GM08714 (cell line): ENCODE data around the gene PPP1R1A.

Experiments
- H3K4me3 ChIP-seq: fragments of 200-500 bp; sonication (Bioruptor generic); 2 replicates; pipeline ENCODE4 v1.5.1; 2014; ENCODE audit warnings: mild to moderate bottlenecking, low read length, inconsistent platforms
- ZNF274 ChIP-seq: IDR thresholded peaks from 2 replicates; pipeline ENCODE4 v1.6.1; 2012; ENCODE audit warnings: mild to moderate bottlenecking, low read depth, low read length

Gene PPP1R1A

GRCh38 chr12:54571193-54572188 is 17.0 kb downstream of the PPP1R1A start:
- no peak for TF ChIP-seq ZNF274
- no peak overlapping the region for H3K4me3 ChIP-seq

DNA sequence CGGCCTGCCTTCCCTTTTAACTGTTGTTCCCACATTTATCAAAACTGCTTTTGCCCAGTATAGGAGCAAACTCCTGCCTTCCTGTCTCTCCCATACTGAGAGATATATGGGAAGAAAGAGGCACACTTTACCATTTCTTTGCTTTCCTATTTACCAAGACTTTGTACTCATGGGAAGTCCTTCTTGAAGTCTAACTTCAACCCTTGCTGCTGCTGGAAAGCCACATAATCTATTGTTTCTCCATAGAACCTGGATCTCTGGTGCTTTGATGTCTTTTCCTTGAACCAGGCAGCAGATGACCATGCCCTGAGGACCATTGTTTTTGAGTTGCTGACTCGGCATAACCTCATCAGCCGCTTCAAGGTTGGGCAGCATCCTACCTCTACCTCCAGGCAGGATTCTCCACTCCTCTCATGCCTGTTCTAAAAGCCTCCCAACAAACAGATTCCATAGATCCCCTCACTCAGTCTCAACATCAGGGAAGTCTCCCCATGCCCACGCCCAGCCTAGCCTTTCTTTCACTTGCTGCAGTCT is 18.4 kb downstream of the PPP1R1A start:
- no peak overlapping the region for H3K4me3 ChIP-seq
- no peak for TF ChIP-seq ZNF274

- H3K4me3 ChIP-seq: no peak overlapping the region
- no peak for TF ChIP-seq ZNF274
Measured at GRCh38 chr12:54569072-54569471, 19.4 kb downstream of the PPP1R1A start.

- TF ChIP-seq ZNF274: no peak
- H3K4me3 ChIP-seq: no peak overlapping the region
Measured at GRCh38 chr12:54566792-54567191, 21.7 kb downstream of the PPP1R1A start.

DNA sequence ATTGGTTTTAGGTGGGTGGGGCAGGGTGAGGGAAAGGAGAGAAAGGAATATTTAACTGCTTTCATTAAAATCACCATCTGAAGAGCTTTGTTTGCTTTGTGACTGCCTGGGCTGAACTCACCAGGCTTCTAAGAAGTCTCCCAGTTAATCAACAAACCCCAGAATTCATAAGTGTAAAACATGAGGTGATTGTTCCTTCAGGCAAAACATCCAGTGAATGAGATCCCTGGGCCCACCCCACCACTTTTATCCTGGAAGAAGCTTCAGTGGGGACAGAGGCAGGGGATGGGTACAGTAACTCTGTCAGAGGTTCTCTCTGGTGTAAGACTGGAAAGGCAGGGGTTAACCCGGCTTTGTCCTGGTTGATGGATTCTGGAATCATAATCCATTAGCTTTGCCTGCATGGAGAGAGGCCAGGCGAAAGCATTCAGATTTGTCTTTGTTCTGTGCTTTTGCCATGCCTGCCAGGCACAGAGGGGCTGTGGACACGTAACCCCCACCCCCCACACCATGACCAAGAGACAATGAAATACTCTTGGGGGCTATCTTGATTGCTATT is 22.4 kb downstream of the PPP1R1A start:
- no peak overlapping the region for H3K4me3 ChIP-seq
- TF ChIP-seq ZNF274: no peak

DNA sequence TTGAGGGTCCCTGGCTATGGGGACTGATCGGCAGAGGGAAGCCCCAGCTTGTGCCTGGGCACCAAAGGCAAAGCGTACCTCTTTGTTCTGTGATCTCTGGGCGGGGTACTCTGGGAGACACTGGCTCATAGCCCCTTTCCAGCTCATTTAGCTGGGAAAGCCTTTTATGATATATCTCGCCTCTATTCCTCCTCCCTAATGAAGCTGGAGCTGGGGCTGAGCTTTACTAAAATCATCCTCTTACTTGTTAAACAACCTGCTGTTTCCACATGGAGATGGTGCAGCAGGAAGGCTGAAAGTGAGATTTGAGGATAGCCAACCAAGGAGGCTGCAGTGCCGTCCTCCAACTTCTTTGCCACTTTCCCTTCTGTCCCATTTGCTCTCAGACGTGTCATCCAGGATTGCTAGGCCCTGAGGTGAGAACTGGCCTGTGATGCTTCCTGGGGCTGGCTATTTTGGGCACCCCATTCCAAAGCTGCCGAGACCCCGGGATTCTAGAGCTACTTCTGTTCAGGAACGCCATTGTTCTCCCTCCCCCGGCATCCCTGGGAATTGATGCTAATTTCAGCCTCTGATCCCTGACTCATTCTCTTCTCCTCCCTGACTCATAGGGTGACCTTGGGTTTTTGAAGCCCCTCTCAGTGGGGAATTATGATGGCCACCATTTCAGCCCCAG is 23.0 kb downstream of the PPP1R1A start:
- TF ChIP-seq ZNF274: no peak
- no peak overlapping the region for H3K4me3 ChIP-seq

DNA sequence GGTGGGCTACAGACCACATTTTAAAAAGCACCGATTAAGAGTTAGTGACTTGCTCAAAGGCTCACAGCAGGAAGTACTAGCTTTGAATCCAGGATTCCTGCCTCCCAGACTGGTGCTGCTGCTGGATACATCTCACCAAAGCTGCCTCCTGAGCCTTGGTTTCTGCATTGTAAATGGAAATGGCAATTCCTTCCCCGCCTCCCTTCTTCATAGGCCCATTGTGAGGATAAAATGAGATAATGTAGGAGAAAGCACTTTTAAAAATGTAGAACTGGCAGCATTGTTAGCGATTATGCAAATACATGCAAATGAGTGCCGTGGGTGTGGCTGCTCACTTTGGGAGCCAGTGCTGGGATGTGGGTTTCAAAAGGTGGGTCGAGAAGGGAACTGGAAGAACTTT is 23.7 kb downstream of the PPP1R1A start:
- no peak for TF ChIP-seq ZNF274
- no peak overlapping the region for H3K4me3 ChIP-seq

- TF ChIP-seq ZNF274: no peak
- no peak overlapping the region for H3K4me3 ChIP-seq
Measured at GRCh38 chr12:54563787-54564186, 24.7 kb downstream of the PPP1R1A start.

DNA sequence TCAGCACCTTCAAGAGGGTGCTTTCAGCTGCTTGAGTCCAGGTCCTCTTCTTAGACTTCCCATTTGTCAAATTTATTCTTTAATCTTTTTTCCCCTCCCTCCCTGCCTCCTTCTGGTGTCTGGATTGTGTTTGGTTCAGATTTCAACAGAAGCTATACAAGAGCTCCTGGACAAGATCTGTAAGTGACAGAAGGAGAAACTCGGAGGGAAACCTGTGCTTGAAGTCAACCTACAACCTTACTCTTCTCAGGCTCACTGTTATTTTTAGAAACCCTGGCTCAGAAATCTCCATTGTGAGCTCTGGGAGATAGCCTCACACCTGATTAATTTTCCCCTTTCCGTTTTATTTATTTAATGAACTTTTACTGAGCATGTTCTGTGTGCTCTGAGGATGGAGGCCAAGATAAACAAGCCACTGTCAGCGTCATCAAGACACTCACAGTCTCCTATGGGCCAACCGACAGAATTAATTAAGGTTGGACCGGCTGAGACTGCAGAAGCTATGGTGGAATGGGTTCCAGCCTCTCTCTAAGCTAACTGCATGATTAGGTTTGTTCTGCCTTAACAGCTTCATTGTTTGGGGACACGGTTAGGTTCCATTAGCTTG is 25.6 kb downstream of the PPP1R1A start:
- H3K4me3 ChIP-seq: no peak overlapping the region
- no peak for TF ChIP-seq ZNF274

DNA sequence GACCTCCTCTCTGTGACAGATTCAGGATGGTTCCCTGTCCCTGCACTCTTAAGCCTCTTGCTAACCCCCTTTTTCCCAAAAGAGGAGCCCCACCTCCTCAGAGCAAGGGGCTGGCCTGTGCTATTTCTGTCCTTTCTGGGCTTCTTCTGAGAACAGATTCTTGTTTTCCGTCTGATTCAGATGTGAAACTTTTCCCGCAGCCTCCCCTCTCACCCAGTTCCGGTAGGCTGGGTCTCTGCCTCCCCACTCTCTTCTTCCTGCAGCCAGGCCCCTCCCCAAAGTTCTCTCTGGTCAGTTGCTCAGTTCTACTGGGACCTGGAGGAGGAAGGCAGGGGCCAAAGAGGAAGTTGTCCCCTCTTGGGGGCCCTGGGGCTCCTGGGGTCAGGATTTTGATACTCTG is 27.3 kb downstream of the PPP1R1A start:
- no peak for TF ChIP-seq ZNF274
- no peak overlapping the region; the same call in 1 of the 2 replicates for H3K4me3 ChIP-seq

- peak overlapping the region; percentile 32; the same call in 1 of the 2 replicates for H3K4me3 ChIP-seq
- TF ChIP-seq ZNF274: no peak
Measured at GRCh38 chr12:54560374-54560858, 28.0 kb downstream of the PPP1R1A start.

GRCh38 chr12:54558759-54559158 is 29.7 kb downstream of the PPP1R1A start:
- H3K4me3 ChIP-seq: no peak overlapping the region
- TF ChIP-seq ZNF274: no peak

DNA sequence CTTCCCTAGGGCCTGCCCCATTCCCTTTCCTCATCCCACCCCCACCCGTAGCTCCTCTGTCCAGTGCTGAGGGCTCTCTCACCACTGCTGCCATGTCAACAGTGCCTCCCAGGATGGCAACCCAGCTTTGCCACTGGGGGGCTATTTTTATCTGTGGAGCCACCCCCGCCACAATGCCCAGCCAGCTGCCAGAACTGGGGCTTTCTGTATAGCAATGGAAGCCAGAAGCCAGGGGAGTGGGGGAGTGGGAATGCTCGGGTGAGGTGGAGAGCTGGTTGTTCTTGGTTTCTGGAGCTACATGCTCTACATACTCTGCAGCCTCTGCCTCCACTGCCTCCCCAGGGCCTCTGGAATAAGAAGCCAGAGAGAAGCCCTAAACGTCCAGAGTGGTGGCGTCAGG is 30.1 kb downstream of the PPP1R1A start:
- no peak for TF ChIP-seq ZNF274

More for the DNA sequence above, 30.1 kb downstream of the PPP1R1A start:
- no peak overlapping the region for H3K4me3 ChIP-seq
